Uterus (tissue), 4 donors: ENCODE measurements around the gene ILDR2. TPM values are rescaled to one million over a fixed set of nuclear protein-coding genes. Genes with fewer than 3 reads are reported as not detected.

Experiments used
- DNase-seq, 2 donors: peaks; one replicate each; pipeline ENCODE4 v3.0.0-alpha.2; 2019 to 2020
- H3K27ac ChIP-seq, 2 donors: fragments of 200-600 bp; sonication (generic); 1 replicate in 1 of 2; 2 replicates in 1 of 2; pipeline ENCODE4 v1.5.1; 2016 to 2018
- H3K27me3 ChIP-seq, 2 donors: fragments of 200-600 bp; sonication (generic); one replicate each; pipeline ENCODE4 v1.5.1; 2018 to 2019; ENCODE audit warnings: control low read depth in 1 of 2
- H3K36me3 ChIP-seq, 2 donors: fragments of 200-600 bp; sonication (generic); one replicate each; pipeline ENCODE4 v1.5.1; 2019; ENCODE audit warnings: control low read depth in 1 of 2
- H3K4me1 ChIP-seq, 2 donors: fragments of 200-600 bp; sonication (generic); one replicate each; pipeline ENCODE4 v1.5.1; 2018 to 2019; ENCODE audit warnings: control low read depth in 1 of 2
- H3K4me3 ChIP-seq, 2 donors: fragments of 200-600 bp; sonication (generic); 1 replicate in 1 of 2; 2 replicates in 1 of 2; pipeline ENCODE4 v1.5.1; 2018 to 2019; ENCODE audit warnings: mild to moderate bottlenecking in 1 of 2
- H3K9me3 ChIP-seq, 2 donors: fragments of 200-600 bp; sonication (generic); one replicate each; pipeline ENCODE4 v1.5.1; 2019; ENCODE audit warnings: control low read depth in 1 of 2
- CTCF ChIP-seq, 4 experiments: fragments of 200-600 bp in 2 of 4; fragments of 450-650 bp in 2 of 4; sonication (generic) in 2 of 4; IDR thresholded peaks; one replicate each; pipeline ENCODE4 v1.5.1; 2016 to 2019; ENCODE audit warnings: antibody characterized with exemption in 4 of 4, mild to moderate bottlenecking in 2 of 4, moderate library complexity in 1 of 4
- POLR2A ChIP-seq, 2 donors: fragments of 450-650 bp; IDR thresholded peaks; one replicate each; pipeline ENCODE4 v1.6.1; 2016; ENCODE audit warnings: antibody characterized with exemption in 2 of 2, mild to moderate bottlenecking in 1 of 2, moderate library complexity in 1 of 2
- intact Hi-C: fragments of 100-400 bp; cut with DNase I; formaldehyde crosslinking; loops from one replicate; pipeline ENCODE4 v1.15.1; 2023; ENCODE audit warnings: low total_unique reads
- total RNA-seq, 4 donors: library from RNA; depleted of rRNA in 3 of 4; stranded (reverse); fragments of >200 nt in 3 of 4; gene quantifications; one replicate each; pipeline versions ENCODE4 v1.1.0 to v1.2.4, GENCODE V29; 2014 to 2023
- donor health status: DM: yes; HTN: yes; CAD: no.

The ILDR2 gene
- total RNA-seq, 4 donors from 2014 or later: 0.30 to 2.8 TPM; not detected in 2

GRCh38 chr1:166937962-166938361 is 37.4 kb downstream of the ILDR2 start:
- intact Hi-C loops: no loop called here
- TF ChIP-seq POLR2A (IDR thresholded peaks at IDR 0.05) (no peak), CTCF (IDR thresholded peaks at IDR 0.05) (no peak)
- Histone ChIP-seq H3K36me3 (no peaks in the 10 kb centered on the region), H3K27ac (no peak overlapping the region), H3K9me3 (no peaks in the 10 kb centered on the region), H3K4me1 (no peaks in the 10 kb centered on the region), H3K4me3 (no peak overlapping the region), H3K27me3 (no peaks in the 10 kb centered on the region)
- DNase-seq: no peak

DNA sequence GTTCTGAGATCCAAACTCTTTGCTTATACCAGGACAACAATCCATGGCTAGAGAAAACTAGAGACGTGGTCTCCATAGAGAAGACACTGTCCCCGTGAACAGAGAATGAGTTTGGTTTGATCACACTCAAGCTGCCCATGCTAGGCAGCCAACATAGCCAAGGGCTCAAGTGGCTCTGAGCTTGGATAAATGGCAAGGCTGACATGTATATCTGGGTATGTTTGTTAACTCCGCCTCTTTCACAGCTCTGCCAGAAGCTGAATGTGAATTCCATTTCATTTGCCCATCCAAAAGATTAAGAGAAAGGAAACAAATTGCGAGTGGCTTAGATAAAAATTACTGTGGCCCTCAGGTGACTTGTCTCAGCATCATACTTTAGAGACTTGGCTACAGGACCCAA is 38.0 kb downstream of the ILDR2 start:
- Histone ChIP-seq H3K4me3 (no peak overlapping the region), H3K36me3 (no peaks in the 10 kb centered on the region), H3K9me3 (no peaks in the 10 kb centered on the region), H3K4me1 (no peaks in the 10 kb centered on the region), H3K27ac (no peak overlapping the region), H3K27me3 (no peaks in the 10 kb centered on the region)
- intact Hi-C loops: no loop called here
- no peak for TF ChIP-seq CTCF (IDR thresholded peaks at IDR 0.05)
- no peak for TF ChIP-seq POLR2A (IDR thresholded peaks at IDR 0.05)
- no peak for DNase-seq

GRCh38 chr1:166933633-166934032 is 41.7 kb downstream of the ILDR2 start:
- no peak overlapping the region for H3K4me3 ChIP-seq
- no peaks in the 10 kb centered on the region for H3K36me3 ChIP-seq
- H3K27me3 ChIP-seq: no peaks in the 10 kb centered on the region
- no peaks in the 10 kb centered on the region for H3K9me3 ChIP-seq
- no peak for DNase-seq
- H3K4me1 ChIP-seq: no peaks in the 10 kb centered on the region
- TF ChIP-seq POLR2A (IDR thresholded peaks at IDR 0.05) (no peak), CTCF (IDR thresholded peaks at IDR 0.05) (no peak)
- H3K27ac ChIP-seq: no peak overlapping the region
- intact Hi-C loops: no loop called here

GRCh38 chr1:166933140-166933539 is 42.2 kb downstream of the ILDR2 start:
- H3K4me1 ChIP-seq: no peaks in the 10 kb centered on the region
- intact Hi-C loops: no loop called here
- TF ChIP-seq CTCF (IDR thresholded peaks at IDR 0.05): no peak
- no peak for TF ChIP-seq POLR2A (IDR thresholded peaks at IDR 0.05)
- H3K9me3 ChIP-seq: no peaks in the 10 kb centered on the region
- no peaks in the 10 kb centered on the region for H3K27me3 ChIP-seq
- no peak overlapping the region for H3K4me3 ChIP-seq
- no peak overlapping the region for H3K27ac ChIP-seq
- DNase-seq: no peak
- no peaks in the 10 kb centered on the region for H3K36me3 ChIP-seq

DNA sequence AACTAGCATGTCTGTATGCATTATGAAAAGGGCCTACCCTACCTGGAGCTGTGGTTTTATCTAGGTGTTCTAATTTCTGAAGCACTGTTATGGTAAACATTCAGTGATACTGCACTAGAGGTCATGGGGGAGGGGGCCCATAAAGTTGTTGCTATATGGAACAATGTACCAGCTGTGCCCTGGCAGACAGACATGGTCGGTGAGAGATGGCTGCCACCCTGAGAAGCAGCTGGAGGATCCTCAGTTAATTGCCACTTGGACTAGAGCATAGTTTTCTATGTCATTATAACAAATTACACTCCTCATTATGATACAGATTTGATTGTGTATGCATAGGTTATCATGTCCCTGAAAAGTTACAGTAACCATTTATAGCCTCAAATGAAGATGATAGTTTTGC is 45.4 kb downstream of the ILDR2 start:
- no peak for TF ChIP-seq POLR2A (IDR thresholded peaks at IDR 0.05)
- no peak for TF ChIP-seq CTCF (IDR thresholded peaks at IDR 0.05)
- Histone ChIP-seq H3K36me3 (no peaks in the 10 kb centered on the region), H3K9me3 (no peaks in the 10 kb centered on the region), H3K4me1 (no peaks in the 10 kb centered on the region), H3K27me3 (no peaks in the 10 kb centered on the region), H3K27ac (no peak overlapping the region), H3K4me3 (no peak overlapping the region)
- intact Hi-C loops: loop anchor here (1.0 kb wide), 1 partner anchor 20 kb away; no protein-coding TSS in a partner anchor
- no peak for DNase-seq
